OCI-M1 (cell line): ENCODE results near the gene DNAJC6.
"Not testable (repeated sequence)": the region's sequence is repeated elsewhere in the genome, so short reads cannot be mapped to it uniquely, and the experiment has no call there.

Experiments used
- DNase-seq: peaks from one replicate; lab custom pipeline; 2025; lab: John Stamatoyannopoulos, UW

Gene DNAJC6

DNA sequence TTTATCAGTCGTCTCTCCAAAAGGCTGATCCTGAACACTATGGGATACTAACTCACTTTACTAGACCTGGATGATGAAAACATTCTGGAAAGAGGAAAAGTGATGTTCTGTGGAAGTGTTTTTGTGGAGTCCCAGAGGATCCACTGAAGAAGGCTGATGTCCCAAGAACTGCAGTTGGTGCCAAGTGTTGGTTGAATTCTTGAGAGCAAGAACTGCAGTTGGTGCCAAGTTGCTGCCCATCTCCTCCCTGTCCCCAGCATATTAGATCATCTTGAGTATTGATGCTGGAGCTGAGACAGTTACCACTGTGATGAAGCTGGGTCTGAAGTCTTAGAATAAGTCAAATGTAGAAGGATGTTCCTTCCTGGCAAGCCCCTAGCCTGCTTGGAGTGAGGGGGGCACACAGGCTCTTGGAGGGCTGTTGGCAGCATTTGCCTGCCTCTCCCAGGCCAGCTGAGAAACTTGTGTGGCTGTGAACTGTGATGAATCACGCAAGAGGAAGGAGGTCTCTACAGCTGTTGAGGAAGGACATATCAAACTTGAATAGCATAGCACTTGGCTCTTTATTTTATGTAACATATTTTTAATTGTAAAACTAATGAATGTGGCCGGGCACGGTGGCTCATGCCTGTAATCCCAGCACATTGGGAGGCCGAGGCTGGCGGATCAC is 48.1 kb downstream of the DNAJC6 start:
- DNase-seq, result no peak

DNA sequence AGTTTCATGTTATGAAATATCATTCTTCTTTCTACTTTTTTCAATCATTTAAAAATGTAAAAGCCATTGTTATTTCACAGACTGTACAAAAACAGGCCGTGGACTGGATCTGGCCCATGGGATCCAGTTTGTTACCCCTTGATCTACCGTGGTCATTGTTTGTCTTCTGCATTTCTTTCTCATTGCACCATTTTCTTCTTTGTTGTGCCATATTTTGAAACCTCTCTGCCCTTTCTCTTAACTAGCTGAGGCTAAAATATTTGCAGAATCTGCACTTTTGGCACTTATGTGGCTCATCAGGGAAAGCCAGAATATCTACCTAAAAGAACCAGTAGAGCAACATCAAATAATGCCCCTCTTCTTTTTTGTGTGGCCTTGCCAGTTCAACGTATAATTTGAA is 50.5 kb downstream of the DNAJC6 start:
- no peak for DNase-seq

- no peak for DNase-seq
Observed at GRCh38 chr1:65360648-65361047, 51.3 kb downstream of the DNAJC6 start.

GRCh38 chr1:65362545-65362944 is 53.2 kb downstream of the DNAJC6 start:
- DNase-seq, result no peak

DNA sequence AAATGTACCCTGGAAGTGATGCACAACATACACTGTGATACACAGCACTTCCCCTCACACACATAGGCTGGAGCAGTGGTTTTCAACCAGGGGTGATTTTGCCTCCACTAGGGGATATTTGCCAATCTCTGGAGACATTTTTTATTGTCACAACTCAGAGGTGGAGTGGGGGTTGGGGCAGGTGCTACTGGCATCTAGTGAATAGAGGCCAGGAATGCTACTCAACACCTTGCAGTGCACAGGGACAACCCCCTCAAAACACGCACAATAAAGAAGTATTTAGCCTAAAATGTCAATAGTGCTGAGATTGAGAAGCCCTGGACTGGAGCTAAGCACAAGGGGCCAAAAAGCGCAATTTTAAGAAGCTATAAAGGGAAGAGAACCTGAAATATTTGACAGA is 54.1 kb downstream of the DNAJC6 start:
- DNase-seq, result no peak

DNA sequence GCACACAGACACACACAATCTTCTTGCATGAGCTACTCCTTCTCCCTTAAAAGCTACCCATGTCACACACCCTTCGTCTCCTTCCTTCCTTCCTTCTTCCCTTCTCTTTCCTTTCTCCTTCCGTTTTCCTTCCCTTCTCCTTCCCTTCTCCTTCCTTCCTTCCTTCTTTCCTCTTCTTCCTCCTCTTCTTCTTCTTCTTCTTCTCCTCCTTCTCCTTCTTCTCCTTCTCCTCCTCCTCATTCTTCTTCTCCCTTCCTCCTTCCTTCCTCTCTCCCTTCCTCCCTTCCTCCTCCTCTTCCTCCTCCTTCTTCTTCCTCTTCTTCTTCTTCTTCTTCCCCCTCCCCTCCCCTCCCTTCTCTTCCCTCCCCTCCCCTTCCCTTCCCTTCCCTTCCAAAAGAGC is 59.1 kb downstream of the DNAJC6 start:
- no peak for DNase-seq

- no peak for DNase-seq
Observed at GRCh38 chr1:65371544-65371943, 62.2 kb downstream of the DNAJC6 start.

- peak; percentile 46 for DNase-seq
Observed at GRCh38 chr1:65372557-65372956, 63.2 kb downstream of the DNAJC6 start.

DNA sequence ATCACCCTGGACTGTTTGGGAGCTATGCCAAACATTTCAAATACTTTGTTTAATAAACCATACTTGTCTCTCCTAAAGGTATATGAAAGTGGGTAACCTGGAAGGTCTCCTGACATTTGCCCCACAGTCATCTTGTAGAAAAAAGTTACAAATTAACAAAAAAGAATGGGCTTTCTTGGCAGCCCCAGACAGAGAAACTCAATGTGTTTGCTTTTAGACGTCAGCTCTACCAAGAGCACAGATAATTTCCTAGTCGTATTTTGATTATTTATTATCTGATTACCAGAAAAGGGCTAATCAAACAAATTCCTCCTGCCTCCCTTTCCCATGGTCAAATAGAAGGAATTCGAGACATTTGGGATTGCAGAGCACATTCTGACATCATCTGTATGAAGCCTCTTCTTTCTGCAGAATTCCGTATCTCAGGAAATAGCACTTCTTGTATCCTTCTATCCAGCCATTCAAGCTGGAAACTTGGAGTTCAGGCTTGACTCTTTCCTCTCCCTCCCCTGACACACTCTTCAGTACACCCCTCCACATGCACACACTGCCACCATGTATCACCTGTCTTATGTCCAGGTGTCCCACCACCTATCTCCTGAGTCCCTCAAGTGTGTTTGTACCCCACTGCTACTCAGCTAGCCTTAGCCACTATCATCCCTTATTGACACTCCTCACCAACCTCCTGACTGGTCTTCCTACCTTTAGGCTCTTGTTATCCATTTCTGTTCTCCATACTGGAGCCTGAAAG is 68.3 kb downstream of the DNAJC6 start:
- no peak for DNase-seq

DNA sequence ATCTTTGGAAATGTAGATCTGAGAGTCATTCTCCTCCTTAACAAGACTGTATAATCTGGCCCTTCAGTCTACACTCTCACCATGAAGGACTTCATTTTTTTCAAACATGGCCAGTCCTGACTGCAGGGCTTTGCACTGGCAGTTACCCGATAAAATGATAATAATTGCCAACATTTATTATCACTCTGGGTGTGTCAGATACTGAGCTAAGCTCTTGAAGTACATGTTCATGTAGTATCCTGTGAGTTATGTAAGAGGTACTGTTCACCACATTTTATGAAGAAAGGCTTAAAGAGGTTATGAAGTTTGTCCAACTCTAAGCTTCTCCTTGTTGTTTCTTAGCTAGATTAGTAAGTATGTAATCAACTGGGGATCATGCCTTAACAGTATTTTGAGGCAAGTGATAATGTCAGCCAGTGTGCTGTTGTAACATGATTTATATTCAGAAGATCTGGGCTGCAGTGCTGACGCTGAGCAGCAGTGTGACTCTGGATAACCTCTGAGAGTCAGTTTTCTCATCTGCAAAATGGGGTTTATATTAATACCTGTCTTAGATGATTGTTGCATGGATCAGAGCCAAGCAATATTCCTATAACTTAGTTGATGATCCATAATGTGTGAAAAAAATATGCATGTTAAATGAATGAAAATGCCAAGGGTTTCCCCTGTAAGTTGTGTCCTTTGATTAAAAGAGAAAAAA is 69.1 kb downstream of the DNAJC6 start:
- peak; percentile 30 for DNase-seq

GRCh38 chr1:65384426-65384825 is 75.1 kb downstream of the DNAJC6 start:
- DNase-seq, result not testable (repeated sequence)

GRCh38 chr1:65386439-65386838 is 77.1 kb downstream of the DNAJC6 start:
- no peak for DNase-seq

GRCh38 chr1:65387821-65388220 is 78.5 kb downstream of the DNAJC6 start:
- no peak for DNase-seq

DNA sequence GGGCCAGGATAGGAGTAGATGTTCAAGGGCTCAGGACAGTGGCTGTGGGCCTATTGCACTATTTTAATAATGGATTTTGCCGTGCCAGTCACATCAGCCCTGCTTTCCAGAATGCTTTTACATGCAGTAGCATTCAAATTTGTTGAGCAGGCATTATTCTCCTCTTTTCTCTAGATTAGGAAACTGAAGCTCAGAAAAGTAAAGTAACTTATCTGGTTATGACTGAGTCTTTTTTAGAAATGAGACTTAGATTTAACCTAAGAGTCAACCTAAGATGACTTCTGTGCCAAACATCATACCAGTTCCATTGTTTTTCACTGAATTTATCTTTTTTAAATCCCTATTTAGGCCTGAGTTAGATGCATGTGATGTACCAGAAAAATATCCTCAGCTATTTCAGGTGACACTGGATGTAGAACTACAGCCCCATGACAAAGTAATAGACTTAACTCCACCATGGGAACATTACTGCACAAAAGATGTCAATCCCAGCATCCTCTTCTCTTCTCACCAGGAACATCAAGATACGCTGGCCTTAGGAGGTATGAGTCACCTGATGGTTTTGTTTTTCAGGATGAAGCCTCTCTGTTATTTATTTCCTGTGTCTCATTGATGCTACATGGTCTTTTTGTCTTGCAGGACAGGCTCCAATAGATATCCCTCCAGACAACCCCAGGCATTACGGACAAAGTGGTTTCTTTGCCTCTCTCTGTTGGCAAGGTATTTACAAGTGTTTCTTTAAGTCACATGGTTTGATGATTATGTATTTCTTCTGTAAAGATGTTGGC is 79.8 kb downstream of the DNAJC6 start:
- no peak for DNase-seq

DNA sequence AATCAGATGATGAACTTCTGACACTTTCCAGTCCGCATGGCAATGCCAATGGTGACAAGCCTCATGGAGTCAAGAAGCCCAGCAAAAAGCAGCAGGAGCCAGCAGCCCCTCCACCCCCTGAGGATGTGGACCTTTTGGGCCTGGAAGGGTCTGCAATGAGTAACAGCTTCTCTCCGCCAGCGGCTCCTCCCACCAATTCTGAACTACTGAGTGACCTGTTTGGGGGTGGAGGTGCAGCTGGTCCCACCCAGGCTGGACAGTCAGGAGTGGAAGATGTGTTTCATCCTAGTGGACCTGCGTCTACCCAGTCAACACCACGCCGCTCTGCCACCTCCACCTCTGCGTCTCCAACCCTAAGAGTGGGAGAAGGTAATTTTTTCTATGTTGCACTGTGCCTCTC is 83.2 kb downstream of the DNAJC6 start:
- no peak for DNase-seq

- DNase-seq, result no peak
Observed at GRCh38 chr1:65393347-65393746, 84.0 kb downstream of the DNAJC6 start.

DNA sequence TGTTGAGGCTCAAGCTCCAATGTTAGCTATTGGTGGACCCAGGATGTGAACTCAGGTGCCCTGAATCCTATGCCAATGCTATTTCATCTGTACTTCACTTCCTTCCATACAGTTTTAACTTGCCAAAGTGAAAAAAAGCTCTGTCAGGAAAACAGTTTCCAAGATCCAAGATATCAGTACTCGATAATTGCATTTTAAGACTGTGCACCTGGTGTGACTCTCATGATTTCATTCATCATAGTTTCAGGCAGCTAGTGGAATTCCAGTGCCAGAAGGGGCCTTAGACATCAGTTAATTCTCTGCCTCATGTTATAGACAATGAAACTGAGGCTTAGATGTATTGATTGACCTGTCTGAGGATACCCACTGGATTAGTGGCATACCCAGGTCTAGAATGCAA is 84.6 kb downstream of the DNAJC6 start:
- DNase-seq, result no peak

GRCh38 chr1:65395887-65396612 is 86.7 kb downstream of the DNAJC6 start:
- DNase-seq, result no peak

GRCh38 chr1:65398083-65398482 is 88.7 kb downstream of the DNAJC6 start:
- DNase-seq, result no peak

- DNase-seq, result no peak
Observed at GRCh38 chr1:65399003-65399402, 89.7 kb downstream of the DNAJC6 start.

GRCh38 chr1:65401612-65402011 is 92.3 kb downstream of the DNAJC6 start:
- no peak for DNase-seq

DNA sequence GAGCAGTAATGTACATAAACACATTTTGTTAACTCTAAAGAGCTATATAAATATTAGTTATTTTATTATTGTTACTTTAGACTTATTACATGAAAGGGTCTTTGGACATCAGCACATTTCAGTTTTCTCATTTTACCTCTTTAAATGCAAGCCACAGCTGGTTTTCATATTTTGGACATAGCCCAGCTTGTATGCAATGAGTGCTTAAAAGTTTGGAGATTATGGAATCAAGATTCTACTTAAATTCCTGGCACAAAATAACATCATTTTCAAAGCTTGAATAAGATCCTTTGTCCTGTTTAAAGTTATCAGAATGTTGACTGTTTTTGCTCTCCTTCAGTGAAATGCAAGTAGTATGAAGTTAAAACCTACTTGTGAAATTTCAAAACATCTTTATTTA is 95.6 kb downstream of the DNAJC6 start:
- no peak for DNase-seq
